AG04450 (cell line): ENCODE results near the gene PPARA. TPM values are rescaled to one million over a fixed set of nuclear protein-coding genes. Genes with fewer than 3 reads are reported as not detected.

Experiments used
- CTCF ChIA-PET: fragments of 300-600, 350-600 bp; formaldehyde crosslinking; extraction: SDS; loops from one replicate; lab custom pipeline; 2022; ENCODE audit warnings: antibody characterized with exemption, inconsistent platforms; lab: Charles Lee
- POLR2A ChIA-PET: fragments of 350-600 bp; formaldehyde crosslinking; extraction: SDS; loops from one replicate; lab custom pipeline; 2021; ENCODE audit warnings: antibody characterized with exemption, inconsistent platforms; lab: Yijun Ruan, JAX
- DNase-seq: peaks from one replicate; pipeline ENCODE4 v3.0.0-alpha.2; 2011; ENCODE audit warnings: low read depth, low spot score
- H3K27ac ChIP-seq: one replicate; pipeline ENCODE4 v1.5.1; 2012; ENCODE audit warnings: low read depth, low read length, control low read depth
- H3K27me3 ChIP-seq: one replicate; pipeline ENCODE4 v1.6.0; 2012; ENCODE audit warnings: low read length; ENCODE audit not compliant: control insufficient read depth, insufficient read depth
- H3K4me3 ChIP-seq: 2 replicates; pipeline ENCODE4 v1.5.1; 2011; ENCODE audit warnings: mild to moderate bottlenecking, low read depth, low read length, control low read depth
- H3K9me3 ChIP-seq: 2 replicates; pipeline ENCODE4 v1.5.1; 2012; ENCODE audit warnings: low read length; ENCODE audit not compliant: control insufficient read depth, insufficient read depth
- polyA plus RNA-seq: library from polyadenylated mRNA; depleted of rRNA; stranded (reverse); fragments of >200 nt; gene quantifications from 2 replicates; pipeline ENCODE4 v1.2.3, GENCODE V29; 2011
- TF ChIP-seq, protein P1 (sequence below): IDR thresholded peaks from 2 replicates; pipeline ENCODE4 v1.5.1; 2011; ENCODE audit warnings: low read depth, low read length, control low read depth, inconsistent platforms

Gene PPARA
- polyA plus RNA-seq, 1 experiment: 10.4 TPM

DNA sequence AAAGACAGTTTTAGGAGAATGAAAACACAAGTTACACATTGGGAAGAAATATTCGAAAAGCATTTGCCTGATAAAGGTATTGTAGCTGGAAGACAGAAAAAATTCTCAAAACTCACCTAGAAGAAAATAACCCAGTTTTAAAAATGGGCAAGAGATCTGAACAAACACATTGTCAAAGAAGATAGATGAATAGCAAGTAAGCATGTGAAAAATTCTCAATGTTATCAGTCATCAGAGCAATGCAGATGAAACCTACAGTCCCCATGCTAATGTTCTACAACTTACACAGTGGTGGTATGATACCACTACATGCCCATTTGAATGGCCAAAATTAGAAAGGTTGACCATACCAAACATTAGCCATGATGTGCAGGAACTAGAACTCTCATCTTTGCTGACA is 29.4 kb downstream of the PPARA start:
- Histone ChIP-seq H3K9me3 (peaks cover 15% of the 10 kb centered on the region), H3K27ac (no peak overlapping the region), H3K4me3 (no peak overlapping the region), H3K27me3 (peaks cover 2% of the 10 kb centered on the region)
- TF ChIP-seq, protein P1, sequence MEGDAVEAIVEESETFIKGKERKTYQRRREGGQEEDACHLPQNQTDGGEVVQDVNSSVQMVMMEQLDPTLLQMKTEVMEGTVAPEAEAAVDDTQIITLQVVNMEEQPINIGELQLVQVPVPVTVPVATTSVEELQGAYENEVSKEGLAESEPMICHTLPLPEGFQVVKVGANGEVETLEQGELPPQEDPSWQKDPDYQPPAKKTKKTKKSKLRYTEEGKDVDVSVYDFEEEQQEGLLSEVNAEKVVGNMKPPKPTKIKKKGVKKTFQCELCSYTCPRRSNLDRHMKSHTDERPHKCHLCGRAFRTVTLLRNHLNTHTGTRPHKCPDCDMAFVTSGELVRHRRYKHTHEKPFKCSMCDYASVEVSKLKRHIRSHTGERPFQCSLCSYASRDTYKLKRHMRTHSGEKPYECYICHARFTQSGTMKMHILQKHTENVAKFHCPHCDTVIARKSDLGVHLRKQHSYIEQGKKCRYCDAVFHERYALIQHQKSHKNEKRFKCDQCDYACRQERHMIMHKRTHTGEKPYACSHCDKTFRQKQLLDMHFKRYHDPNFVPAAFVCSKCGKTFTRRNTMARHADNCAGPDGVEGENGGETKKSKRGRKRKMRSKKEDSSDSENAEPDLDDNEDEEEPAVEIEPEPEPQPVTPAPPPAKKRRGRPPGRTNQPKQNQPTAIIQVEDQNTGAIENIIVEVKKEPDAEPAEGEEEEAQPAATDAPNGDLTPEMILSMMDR: no peak
- POLR2A ChIA-PET: no interaction called here
- no peak for DNase-seq
- CTCF ChIA-PET: no interaction called here

- ChIA-PET CTCF (interaction anchor here (0.6 kb wide), 1 partner anchor 920 kb away, joined by 7 read pairs; no protein-coding TSS in a partner anchor), POLR2A (no interaction called here)
- H3K4me3 ChIP-seq: no peak overlapping the region
- TF ChIP-seq, protein P1: no peak
- peaks cover 15% of the 10 kb centered on the region for H3K9me3 ChIP-seq
- no peak for DNase-seq
- H3K27me3 ChIP-seq: peaks cover 2% of the 10 kb centered on the region
- H3K27ac ChIP-seq: no peak overlapping the region
Observed at GRCh38 chr22:46180370-46181137, 30.2 kb downstream of the PPARA start.

GRCh38 chr22:46183733-46184132 is 33.4 kb downstream of the PPARA start:
- ChIA-PET CTCF (no interaction called here), POLR2A (no interaction called here)
- H3K27ac ChIP-seq: no peak overlapping the region
- H3K9me3 ChIP-seq: peaks cover 15% of the 10 kb centered on the region
- DNase-seq: no peak
- H3K27me3 ChIP-seq: peaks cover 2% of the 10 kb centered on the region
- TF ChIP-seq, protein P1: no peak
- no peak overlapping the region for H3K4me3 ChIP-seq

DNA sequence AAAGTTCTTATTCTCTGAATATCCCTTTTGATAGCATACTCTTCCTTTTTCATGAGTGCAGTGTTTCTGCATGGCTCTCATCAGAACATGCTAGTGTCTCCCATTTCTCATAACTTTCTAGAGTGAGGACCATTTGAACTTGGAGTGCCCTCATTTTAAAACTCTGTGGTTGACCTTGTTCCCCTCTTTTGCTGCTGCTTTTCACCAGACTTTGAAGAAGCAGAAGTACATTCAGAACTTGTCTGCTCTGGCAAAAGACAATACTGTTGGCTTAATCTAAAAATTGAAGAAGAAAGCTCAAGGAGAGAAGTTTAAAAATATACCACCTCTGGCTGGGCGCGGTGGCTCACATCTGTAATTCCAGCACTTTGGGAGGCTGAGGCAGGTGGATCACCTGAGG is 35.0 kb downstream of the PPARA start:
- ChIA-PET CTCF (no interaction called here), POLR2A (no interaction called here)
- no peak for DNase-seq
- Histone ChIP-seq H3K4me3 (no peak overlapping the region), H3K27me3 (peaks cover 2% of the 10 kb centered on the region), H3K9me3 (peaks cover 15% of the 10 kb centered on the region), H3K27ac (no peak overlapping the region)
- TF ChIP-seq, protein P1: no peak

- Histone ChIP-seq H3K27me3 (no peaks in the 10 kb centered on the region), H3K4me3 (no peak overlapping the region), H3K9me3 (no peaks in the 10 kb centered on the region), H3K27ac (no peak overlapping the region)
- CTCF ChIA-PET: no interaction called here
- DNase-seq: no peak
- POLR2A ChIA-PET: no interaction called here
- TF ChIP-seq, protein P1: no peak
Observed at GRCh38 chr22:46187862-46188261, 37.5 kb downstream of the PPARA start.
